HG03108 (cell line): Measurements from ENCODE around the gene PSMA7.

ENCODE experiments used
- ATAC-seq: cut with Tn5 transposase; IDR thresholded peaks from one replicate; pipeline ENCODE4 v1.9.1; 2021; ENCODE audit warnings: moderate library complexity; ENCODE audit not compliant: unreplicated experiment

PSMA7 gene

DNA sequence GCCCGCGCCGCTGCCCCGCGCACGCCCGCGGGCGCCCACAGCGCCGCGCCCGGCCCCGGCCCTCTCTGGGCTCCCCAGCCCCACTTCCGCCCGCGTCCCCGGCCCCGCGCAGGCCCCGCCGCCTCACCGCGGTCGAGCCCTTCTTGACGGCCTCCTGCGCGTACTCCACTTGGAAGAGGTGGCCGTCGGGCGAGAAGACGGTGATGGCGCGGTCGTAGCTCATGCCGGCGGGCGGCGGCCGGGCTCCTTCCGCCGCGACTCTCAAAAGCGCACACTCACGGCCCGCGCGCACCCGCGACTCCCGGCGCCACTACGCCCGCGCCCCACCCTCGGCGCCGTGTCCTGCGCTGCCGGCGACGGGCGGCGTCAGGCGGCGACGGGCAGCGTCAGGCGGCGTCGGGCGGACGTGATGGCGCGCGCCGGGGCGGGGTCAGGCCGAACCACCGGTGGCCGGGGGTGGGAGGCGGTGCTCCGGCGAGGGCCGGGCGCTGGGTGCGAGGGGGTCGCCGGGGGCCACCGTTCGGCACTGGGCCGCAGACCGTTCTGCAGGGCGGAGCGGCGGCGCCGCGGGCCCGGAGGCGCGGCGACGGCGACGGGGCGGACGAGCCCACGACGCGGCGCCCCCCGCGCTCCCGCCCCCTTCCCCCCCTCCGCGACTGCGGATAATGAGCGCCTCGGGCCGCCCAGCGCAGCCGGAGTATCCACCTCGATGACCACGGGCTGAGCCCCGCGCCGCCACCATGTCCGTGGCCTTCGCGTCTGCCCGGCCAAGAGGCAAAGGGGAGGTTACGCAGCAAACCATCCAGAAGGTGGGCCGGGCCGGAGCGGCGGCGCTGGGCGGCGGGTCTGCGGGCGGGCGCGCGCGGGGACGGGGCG lies at the start of gene PSMA7, which contains the start of gene SS18L1:
Gene PSMA7, minus strand, starts transcription at position 314 of the 876 bp plus-strand sequence. Its CDS starts 91 bp downstream, at position 223.
Gene SS18L1, plus strand, starts transcription at position 689 of the 876 bp plus-strand sequence. Its CDS starts 52 bp downstream, at position 741.
- peak; percentile 71 for ATAC-seq

DNA sequence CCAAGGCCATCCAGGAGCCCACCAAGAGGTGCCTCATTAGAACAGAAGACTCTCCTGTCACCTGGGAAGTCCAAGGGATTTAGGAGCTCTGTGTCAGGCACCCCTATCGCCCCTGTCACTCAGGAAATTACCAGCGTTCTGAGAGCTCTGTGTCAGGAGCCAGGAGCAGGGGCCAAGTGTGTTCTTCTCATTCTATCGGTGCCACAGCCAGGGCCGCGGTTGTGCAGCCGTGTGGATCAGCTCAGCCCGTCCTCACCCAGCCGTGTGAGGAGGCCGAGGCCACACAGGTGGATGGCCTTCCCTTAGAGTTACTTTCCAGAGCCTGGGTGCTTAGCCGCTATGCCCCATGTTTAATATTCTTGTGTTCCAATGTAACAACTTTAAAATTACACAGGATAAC lies 49.4 kb upstream of the PSMA7 start:
- no peak for ATAC-seq

DNA sequence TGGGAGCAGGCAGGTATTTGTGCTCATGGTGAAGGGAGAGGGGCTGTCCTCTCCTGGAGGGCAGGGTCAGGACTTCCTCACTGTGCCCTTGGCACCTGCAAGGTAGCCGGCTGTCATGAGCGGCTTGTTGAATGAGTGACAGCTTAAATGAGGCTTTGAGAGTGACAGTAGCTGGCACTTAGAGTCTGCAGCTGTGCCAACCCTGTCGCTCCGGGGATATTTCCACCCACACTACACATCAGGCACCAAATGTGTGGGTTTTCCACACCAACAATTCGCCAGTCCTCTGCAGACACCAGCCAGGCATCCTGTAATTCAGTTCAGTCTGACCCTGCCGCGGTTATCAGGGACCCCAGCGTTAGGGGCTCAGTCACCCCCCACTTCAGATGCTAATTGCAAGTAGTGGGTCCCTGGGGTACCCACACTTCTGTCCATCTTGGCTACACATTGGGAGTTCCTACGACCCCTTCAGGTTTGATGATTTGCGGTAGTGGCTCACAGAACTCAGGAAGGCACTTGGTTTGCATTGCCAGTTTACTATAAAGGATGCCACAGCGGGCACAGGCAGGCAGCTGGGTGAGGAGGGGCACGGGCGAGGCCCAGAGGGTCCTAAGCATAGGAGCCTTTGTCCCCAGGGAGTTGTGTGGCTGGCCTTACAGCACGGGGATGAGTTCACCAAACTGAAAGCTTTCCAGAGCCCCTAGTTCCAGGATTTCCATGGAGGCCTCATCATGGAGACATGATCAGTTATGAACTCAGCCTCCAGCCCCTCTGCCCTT lies 48.8 kb upstream of the PSMA7 start:
- ATAC-seq, result no peak

DNA sequence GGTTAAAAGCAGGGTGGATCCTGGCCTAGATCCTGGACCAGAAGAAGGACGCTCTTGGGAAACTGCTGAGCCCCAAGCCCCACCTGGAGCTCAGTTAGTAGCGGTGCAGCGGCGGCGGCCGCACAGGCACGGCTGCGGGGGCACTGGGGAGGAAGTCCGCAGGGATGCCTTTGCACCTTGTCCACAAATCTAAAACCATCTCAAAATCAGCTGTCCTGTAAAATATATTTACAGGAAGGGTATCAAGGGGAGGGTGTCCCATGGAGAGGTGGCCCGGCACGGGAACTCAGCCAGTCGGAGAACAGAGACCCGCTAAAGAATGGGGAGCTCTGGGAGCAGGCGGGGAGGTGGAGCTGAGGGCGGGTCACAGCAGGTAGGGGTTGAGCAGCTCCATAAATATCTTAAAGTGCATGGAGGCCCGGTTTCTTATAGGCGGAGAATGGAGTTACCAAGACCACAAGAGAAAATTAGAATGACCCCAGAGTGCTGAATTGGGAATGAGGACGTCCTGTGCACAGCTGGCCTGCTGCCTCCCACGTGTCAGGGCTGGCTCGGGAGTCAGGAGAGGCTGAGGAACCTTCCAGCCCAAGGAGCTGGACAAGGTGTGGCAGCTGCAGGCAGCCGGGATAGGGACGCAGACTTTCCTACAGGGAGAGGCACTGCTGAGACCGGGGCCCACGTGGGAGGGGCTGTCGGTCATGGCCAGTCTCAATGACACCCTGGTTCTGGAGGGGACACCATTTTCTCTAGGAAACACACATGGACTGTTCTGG lies 47.6 kb upstream of the PSMA7 start:
- ATAC-seq, result no peak

DNA sequence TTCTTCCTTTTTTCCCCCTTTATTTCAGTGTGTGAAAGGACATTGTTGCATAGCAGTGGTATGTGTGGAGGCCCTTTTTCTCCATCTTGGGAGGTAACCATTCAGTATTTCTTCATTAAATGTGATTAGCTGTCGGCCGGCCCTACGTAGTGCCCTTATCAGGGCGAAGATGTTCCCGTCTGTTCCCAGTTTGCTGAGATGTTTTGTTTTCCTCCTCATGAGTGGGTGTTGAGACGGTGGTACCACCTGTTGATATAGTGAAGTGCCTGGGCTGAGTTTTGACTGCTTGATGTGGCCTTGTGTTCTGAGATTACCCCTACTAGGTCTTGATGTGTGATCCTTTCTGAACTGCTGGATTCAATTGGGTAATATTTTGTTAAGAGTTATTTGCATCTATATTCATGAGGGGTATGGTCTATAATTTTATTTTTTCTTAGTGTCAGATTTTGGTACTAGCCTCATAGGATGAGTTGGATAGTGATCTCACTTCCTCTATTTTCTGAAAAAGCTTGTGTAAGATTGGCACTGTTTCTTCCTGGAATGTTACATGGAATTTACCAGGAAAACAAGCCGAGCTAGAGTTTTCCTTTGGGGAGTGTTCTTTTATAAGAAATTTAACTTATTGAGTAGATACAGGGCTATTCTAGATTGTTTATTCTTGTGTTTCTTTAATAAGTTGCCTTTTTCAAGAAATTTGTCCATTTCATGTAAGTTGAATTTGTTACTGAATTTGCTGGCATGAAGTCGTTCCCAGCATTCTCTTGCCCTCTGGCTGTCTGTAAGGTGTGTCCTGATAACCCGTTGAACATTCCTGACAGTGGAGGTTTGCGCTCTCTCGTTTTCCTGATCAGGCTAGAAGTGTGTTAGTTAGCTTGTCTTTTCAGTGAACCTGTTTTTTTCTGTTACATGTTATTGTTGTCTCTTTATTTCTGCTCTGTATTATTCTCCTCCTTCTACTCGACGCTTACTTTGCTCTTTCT lies 44.0 kb upstream of the PSMA7 start:
- ATAC-seq, result no peak

DNA sequence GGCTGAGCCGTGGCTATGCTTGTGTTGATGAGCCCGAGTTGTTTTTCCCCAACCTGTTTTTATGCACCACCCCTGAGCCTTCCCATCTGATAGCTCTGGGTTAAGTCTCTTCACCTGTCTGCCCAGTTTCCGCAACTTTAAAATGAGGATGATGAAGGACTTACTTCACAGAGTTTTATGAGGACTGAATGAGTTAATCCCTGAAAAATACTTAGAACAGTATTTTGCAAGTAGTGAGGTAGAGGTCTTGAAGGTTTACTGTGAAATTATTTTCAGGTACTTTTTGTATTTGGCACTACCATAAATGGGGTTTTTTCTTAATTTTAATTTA lies 42.9 kb upstream of the PSMA7 start:
- no peak for ATAC-seq

DNA sequence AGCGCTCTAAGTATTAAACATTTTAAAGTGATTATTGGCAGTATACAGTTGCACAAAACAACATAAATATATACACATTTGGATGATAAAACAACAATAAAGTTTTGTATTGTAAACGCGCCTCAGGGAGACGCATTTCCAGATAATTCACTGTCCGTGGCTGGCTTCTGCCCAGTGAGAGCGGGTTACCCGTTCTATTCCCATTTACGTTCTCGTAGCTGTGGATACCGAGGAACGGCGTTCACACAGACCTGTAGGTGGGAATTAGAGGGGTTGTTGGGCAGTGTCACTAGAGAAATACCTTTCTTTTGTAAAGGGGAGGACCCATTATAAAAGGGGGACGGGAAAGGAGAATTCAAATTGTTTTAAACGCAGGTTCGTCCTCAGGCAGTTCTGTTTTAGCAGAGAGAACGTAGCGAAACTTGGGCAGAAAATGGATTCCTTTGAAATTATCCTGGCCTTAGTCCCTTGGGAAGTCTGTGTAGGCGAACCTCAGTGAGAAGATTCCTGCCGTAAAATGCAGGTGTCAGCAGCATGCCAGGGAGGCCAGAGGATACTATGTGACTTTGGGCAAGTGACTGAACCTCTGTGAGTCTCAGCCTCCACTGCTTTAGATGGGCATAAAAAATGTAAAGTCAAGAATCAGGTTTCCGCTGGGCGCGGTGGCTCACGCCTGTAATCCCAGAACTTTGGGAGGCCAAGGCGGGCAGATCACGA lies 40.4 kb upstream of the PSMA7 start:
- no peak for ATAC-seq

DNA sequence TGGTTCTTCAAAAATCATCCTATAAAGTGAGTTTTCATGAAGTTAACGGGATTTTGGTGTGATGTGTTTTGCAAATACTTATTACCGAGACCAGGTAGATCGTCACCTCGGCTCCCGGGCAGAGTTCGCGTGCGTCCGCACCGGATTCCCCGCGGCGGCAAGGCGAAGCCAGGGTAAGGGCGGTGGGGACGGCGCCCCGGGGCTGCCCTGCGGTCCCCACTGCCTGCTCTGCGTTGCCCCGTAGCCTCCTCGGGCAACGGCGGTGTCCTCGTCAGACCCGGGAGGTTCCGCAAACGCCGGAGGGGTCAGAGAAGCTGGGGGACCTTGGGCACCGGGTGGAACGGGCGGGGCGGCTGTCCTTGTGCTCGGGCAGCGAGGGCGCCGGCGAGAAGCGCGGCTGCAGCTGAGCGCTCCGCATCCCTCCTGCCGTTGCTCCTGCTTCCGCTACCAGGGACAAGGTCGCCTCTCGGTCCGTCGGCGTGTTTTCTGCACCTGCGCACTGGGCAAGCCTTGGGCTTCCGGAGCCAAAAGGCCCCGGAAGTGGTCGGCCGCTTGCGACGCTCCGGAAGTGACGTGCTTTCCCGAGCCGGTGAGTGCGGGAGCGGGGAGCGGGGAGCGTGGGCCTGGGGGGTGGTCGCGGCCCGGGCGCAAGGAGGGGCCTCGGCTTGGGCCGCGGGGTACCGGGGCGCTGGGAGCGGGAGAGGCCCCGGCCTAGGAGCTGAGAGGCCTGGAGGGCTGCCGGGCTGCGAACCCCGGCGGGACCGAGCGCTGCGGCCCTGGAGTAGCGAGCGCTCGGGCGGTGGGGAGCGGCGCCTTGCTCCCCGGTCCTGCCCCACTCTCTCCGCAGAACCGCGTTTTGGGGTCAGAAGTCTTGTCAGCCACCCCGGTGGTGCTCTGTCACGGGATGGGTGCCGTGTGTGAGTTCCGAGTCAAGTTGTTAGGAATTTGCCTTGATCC lies 39.6 kb upstream of the PSMA7 start, which contains the start of gene MTG2:
Gene MTG2, plus strand, starts transcription at position 560 of the 957 bp plus-strand sequence. CDS start 10,393 bp downstream, outside the sequence.
- ATAC-seq, result peak; percentile 86

DNA sequence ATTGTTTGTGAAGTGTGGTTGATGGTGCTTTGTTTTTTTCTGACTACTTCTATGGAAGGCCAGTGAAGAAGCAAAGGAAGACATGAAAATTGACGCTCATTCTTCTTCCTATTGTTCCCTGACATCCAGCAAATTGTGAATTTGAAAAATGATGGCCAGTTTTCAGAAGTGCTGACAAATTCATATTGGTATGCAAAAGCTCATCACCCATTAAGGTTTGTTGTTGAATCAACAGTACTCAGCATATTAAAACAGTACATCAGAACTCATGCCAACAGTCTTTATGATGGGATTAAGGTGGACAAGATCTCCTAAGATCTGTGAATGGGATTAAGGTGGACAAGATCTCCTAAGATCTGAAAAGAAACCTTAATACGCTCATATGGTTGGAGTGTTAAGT lies 38.6 kb upstream of the PSMA7 start:
- no peak for ATAC-seq

DNA sequence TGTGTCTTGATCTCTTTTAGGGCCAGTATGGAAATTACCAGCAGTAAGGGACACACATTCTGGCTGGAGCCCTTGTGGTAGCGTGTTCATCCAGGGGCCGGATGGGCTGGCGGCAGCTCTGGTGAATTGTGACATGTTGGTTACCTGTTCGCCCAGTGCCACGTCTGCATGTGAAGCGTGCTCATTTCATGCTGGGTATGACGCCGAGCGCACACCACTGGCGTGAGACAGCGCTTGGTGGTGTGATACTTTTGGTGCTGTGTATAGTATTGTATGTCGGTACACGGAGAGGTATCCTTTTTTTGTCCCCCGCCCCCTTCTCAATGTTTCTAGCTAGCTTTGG lies 35.9 kb upstream of the PSMA7 start:
- ATAC-seq, result no peak

DNA sequence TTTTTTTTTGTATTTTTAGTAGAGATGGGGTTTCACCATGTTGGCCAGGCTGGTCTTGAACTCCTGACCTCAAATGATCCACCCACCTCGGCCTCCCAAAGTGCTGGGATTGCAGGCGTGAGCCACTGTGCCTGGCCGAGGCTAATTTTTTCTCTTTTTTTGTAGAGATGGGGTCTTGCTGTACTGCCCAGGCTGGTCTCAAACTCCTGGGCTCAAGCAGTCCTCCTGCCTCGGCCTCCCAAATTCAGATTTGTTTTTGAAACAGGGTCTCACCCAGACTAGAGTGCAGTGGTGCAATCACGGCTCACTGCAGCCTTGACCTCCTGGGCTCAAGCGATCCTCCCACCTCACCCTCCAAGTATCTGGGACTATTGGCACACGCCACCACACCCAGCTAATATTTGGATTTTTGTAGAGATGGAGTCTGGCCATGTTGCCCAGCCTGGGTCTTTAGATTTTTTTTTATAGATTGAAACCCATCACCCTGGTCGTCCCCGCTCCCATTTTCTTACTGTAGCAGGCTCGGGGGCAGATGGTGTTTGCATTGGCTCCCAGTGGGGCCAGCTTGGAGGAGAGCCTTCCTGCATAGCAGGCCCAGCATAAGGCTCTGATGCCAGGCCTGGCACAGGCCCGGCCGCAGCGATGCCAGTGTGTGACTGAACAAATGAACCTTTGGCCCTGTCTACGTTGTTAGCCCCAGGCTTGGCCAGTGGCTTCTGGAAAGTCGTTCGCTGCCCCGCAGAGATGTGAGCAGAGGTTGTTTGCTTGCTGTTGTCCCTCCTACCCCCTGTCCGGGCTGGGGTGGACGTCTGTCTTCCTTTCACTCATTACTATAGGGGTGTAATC lies 35.3 kb upstream of the PSMA7 start:
- ATAC-seq, result no peak

DNA sequence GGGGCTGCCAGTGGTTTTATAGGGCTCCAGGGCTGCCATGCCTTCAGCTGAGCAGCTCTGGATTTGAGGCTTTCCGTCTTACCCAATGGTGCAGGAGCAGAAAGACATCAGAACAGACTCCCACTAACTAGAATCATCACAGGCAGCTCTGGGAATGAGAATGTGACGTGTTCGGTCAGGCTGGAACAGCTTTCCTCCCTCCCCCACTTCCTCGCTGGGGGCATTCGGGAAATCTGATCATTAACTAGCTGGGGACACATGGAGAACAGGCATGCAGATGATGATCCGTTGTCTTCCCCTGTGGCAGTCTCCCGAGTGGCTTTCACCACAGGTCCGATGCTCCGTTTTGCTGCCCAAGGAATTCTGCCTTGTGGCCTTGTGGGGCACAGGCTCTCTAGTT lies 34.1 kb upstream of the PSMA7 start:
- no peak for ATAC-seq

DNA sequence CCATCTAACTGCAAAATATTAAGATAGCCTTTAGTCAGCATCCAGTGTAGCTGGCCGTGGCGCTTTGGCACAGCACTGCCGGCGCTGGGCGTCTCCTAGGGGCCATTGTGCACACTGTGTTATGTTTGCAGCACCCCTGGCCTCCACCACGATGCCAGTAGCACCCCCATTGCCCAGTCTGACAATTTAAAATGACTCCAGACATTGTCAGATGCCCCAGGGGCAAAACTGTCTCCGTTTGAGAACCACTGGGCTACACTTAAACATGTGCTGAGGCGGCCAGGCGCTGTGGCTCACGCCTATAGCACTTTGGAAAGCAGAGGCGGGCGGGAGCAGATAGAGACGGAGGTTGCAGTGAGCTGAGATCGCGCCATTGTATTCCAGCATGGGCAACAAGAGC lies 33.7 kb upstream of the PSMA7 start:
- ATAC-seq, result no peak

DNA sequence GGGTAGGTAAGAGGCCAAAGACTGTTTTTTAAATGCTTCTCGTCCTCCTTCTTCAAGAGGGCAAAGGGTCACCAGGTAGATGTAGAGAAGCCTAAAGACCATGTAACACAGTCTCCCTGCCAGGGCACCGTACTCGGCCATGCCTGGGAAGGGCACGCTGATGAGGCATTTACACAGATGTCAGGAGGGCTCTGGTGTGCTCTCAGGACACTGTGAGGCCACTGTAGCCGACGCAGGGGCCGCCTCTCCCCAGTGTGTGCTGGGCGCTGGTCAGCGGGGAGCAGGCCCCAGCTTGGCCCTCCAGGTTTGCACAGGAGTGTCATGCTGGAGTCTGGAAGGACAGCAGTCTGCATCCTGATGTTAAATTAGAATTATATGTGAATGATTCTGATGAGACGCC lies 32.5 kb upstream of the PSMA7 start:
- no peak for ATAC-seq

DNA sequence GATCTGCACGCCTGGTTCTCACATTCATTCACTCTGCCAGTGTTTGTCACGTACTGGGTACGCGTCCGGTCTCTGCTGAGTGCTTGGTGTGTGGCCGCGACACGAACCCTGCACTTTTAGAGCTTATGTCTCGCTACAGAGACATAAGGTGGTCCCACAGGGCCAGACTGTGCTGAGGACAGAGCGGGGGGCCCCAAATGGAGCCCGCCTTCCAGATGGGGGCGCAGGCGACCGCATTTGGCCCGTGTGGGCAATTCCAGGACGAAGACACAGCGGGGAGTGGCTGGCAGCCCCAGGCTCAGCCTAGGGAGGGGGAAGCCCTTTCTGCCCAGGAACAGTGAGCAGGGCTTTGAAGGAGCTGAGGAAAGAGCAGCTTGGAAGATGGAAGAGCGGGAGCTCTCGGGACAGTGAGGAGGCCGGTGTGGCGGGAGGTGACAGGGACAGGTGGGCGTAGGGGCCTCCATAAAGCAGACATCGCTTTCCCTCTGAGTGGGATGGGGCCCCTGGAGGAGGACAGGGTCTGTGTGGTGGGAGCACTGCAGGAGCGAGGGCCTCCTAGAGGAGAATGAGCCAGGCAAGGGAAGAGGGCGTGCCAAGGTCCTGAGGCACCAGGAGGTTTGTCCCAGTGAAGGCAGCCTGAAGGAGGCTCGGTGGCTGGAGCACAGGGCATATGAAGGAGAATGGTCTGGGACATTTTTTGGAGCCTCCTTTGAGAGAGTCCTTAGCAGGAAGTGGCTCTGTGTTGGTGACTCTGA lies 31.9 kb upstream of the PSMA7 start:
- no peak for ATAC-seq

DNA sequence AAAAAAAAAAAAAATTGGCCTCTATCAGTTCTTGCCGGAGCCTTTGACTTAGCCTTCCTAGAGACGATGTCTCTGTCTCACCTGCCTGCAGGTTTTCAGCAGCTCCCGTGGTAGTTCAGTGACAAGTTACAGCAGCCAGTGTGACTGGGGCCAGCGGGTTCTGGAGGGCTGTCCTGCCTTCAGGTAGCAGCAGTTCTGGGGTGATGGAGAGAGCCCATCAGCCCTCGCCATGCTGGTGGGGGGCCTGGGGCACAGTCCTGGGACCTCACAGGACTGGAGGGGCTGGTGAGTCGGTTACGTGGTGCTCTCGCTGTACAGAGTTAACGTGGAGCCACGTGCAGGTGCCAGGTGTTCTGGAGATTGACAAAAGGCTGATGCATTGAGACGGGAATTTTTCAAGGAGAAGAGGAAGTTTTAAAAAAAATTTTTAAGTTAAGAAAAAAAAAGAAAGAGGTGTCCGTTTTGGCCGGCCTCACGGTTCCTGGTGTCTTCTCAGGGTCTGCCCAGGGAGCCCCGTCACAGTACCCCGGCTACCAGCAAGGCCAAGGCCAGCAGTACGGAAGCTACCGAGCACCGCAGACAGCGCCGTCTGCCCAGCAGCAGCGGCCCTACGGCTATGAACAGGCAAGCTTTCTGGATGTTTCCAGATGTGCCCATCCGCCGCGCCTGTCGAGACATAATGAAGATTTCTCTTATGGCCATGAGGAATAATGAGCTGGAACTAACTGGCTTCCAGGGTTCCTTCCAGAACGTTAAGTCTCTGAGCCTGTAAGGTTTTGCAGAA lies 31.0 kb upstream of the PSMA7 start:
- no peak for ATAC-seq
